ENCODE data around the gene PRIM2. TPM values are rescaled to one million over a fixed set of nuclear protein-coding genes. Genes with fewer than 3 reads are reported as not detected.
"Not testable (repeated sequence)": the region's sequence is repeated elsewhere in the genome, so short reads cannot be mapped to it uniquely, and the experiment has no call there.

PRIM2 gene
- total RNA-seq, 2 experiments from 2014 or later = 47.2 to 48.7 TPM

DNA sequence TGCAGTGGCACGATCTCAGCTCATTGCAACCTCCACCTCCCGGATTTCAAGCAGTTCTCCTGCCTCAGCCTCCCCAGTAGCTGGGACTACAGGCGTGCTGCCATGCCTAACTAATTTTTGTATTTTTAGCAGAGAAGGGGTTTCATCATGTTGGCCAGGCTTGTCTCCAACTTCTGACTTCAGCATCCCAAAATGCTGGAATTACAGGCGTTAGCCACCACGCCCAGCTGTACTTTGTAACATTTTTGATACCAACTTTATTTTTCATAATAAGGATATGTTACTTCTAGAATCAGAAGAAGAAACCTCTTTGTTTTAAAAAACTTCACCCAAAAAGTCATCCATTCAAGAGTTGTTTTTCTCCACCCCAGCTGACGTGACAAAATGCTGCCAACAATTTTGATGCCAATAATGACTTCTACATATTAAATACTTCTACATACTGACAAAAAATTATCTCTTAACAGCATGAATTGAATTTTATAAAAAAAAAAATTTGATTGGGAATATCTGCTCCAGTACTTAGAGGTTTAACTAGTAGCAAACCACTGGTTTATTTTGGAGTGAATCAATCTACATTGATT, 22.5 kb upstream of the PRIM2 start:
- no peak for DNase-seq
- peaks cover 3% of the 10 kb centered on the region for H3K9me3 Mint-ChIP-seq
- ChIA-PET POLR2A (no interaction called here), CTCF (no interaction called here)
- H3K36me3 Mint-ChIP-seq = no peaks in the 10 kb centered on the region
- H3K27me3 Mint-ChIP-seq = no peaks in the 10 kb centered on the region
- H3K4me1 Mint-ChIP-seq (ENCODE audit: low read depth) = no peaks in the 10 kb centered on the region
- intact Hi-C loops (cut with micrococcal nuclease) = no loop called here
- no peak overlapping the region for H3K4me3 Mint-ChIP-seq
- H3K27ac Mint-ChIP-seq = no peak overlapping the region

DNA sequence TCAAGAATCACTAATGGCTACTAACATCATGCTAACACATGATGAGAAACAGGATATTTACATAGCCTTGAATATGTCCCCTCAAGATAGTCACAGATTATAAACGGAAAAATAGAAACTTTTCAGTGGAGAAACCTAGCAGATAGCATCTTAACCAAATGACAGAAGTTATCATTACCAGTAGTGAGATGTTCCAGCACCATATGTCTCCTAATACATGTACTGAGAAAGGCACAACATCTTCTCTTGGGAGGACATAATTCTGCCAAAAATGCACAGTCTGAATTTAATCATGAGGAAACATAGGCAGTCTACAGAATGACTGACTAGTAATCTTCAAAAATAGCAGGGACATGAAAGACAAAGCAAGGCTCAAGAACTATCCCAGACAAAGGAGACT, 19.9 kb upstream of the PRIM2 start:
- Mint-ChIP-seq H3K9me3 (peaks cover 3% of the 10 kb centered on the region), H3K27me3 (no peaks in the 10 kb centered on the region), H3K36me3 (no peaks in the 10 kb centered on the region), H3K27ac (no peak overlapping the region), H3K4me1 (ENCODE audit: low read depth) (no peaks in the 10 kb centered on the region), H3K4me3 (no peak overlapping the region)
- intact Hi-C loops (cut with micrococcal nuclease) = no loop called here
- ChIA-PET POLR2A (no interaction called here), CTCF (no interaction called here)
- DNase-seq = no peak

DNA sequence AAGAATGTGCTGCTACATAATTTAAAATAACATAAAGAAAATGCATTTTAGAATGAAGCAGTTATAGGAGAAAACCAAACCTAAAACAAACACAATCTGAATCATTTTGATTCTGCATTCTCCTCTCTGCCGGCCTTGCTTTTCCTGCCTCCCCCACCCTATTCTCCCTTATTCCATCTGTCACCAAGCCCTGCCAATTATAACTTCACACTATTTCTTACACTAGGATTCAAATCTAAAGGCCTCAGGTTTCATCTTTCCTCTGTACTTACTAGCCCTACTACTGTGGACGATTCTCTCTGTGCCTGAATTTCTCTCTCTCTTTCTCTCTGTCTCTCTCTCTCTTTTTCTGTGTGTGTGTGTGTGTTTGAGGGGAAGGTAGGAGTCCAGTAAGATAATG, 18.7 kb upstream of the PRIM2 start:
- Mint-ChIP-seq H3K27me3 (no peaks in the 10 kb centered on the region), H3K27ac (no peak overlapping the region), H3K36me3 (no peaks in the 10 kb centered on the region), H3K4me3 (no peak overlapping the region), H3K4me1 (ENCODE audit: low read depth) (no peaks in the 10 kb centered on the region), H3K9me3 (no peaks in the 10 kb centered on the region)
- CTCF ChIA-PET = no interaction called here
- DNase-seq = no peak
- POLR2A ChIA-PET = no interaction called here
- intact Hi-C loops (cut with micrococcal nuclease) = no loop called here

DNA sequence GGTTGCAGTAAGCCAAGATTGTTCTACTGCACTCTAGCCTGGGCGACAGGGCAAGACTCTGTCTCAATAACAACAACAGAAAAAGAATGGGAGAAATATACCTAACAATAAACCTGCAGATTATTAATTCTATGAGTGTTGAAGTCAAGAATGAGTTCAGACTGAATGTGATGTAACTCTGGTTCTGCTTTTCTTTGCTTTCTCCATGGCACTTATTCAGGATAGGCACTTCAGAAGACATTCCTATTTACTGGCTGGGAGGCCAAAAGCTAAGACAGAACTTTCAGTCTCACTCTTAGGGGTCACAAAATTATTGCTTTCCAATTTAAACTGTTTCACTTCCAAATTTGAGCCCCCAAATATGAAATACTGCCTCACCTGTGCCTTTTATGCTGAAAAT, 15.7 kb upstream of the PRIM2 start:
- no peak for DNase-seq
- intact Hi-C loops (cut with micrococcal nuclease) = no loop called here
- CTCF ChIA-PET = no interaction called here
- Mint-ChIP-seq H3K27ac (no peak overlapping the region), H3K27me3 (peaks cover 8% of the 10 kb centered on the region), H3K9me3 (no peaks in the 10 kb centered on the region), H3K4me1 (ENCODE audit: low read depth) (no peaks in the 10 kb centered on the region), H3K4me3 (no peak overlapping the region), H3K36me3 (no peaks in the 10 kb centered on the region)
- POLR2A ChIA-PET = no interaction called here

DNA sequence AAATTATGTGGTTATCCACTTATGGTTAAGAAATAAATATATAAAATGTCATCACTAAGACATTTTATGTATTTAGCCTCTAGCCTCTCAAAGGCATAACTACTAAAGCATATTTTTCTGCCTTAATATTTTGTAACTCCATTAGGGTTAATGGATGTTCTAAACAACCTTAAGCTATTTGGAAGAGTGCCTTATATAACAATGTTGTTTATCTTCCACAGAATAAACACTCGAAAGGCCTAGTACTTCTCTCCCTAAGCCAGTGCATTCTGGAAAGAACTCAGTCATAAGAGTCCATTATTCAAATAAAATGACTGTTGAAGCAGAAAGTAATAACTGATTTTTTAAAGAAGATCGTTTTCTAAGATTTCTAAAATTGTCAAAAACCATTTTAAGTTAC, 15.0 kb upstream of the PRIM2 start:
- Mint-ChIP-seq H3K27ac (no peak overlapping the region), H3K36me3 (no peaks in the 10 kb centered on the region), H3K27me3 (peaks cover 10% of the 10 kb centered on the region), H3K4me1 (ENCODE audit: low read depth) (no peaks in the 10 kb centered on the region), H3K4me3 (no peak overlapping the region), H3K9me3 (no peaks in the 10 kb centered on the region)
- intact Hi-C loops (cut with micrococcal nuclease) = no loop called here
- ChIA-PET CTCF (interaction anchor here (0.5 kb wide), 1 partner anchor 21 kb away, joined by 3 read pairs; no protein-coding TSS in a partner anchor), POLR2A (no interaction called here)
- DNase-seq = no peak

DNA sequence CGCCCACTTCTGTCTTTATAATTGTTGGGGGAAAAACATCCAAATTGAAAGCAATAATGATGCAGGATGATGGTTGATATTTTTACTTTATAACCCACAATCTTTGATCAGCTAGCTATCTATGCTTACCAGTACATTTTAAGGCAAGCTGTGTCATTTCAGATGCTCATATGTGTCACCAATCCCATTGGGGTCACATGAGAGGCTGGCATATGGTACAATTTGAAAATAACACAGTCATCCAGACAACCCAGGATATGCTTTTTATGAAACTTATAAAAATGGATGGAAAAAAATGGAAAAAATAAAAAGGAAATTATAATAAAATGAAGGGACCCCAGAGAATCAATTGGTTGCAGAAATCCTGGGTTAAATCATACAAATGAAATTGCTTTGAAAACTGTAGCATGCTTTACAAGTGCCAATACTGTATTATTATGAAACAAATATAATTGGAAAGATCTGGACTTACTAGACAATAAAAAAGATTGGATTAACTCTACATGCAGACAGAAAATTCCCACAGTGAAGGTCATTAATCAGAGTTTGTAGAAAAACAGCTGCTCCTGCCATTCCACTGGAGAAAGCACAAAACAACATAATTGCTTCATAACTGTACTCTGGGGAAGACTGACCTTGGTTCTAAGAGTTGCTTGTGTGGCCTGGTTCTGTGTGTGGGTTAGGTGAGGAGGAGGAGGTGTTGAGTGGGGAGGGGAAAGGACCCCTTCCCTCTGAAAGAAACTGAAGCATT, 13.3 kb upstream of the PRIM2 start:
- no peak for DNase-seq
- intact Hi-C loops (cut with micrococcal nuclease) = no loop called here
- Mint-ChIP-seq H3K4me3 (no peak overlapping the region), H3K4me1 (ENCODE audit: low read depth) (no peaks in the 10 kb centered on the region), H3K27ac (no peak overlapping the region), H3K27me3 (peaks cover 15% of the 10 kb centered on the region), H3K36me3 (no peaks in the 10 kb centered on the region), H3K9me3 (no peaks in the 10 kb centered on the region)
- POLR2A ChIA-PET = no interaction called here
- CTCF ChIA-PET = no interaction called here

DNA sequence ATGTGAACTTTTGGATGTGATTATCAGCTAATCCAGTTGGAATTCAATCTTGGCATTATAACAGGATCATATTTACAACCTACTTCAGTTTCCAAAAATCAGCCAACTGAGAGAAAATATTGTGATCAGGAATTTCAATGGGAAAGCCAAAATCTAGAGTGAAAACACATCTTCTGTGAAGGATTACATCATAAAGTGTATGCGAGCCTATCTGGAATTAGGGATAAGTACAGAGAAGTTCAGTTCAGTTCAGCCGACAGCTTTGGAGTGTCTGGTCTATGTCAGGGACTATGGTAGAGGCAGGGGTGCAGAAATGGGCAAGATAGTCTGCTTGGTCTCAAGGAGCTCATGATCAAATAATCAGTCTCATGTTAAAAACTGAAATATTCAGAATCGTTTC, 12.3 kb upstream of the PRIM2 start:
- Mint-ChIP-seq H3K4me3 (no peak overlapping the region), H3K36me3 (no peaks in the 10 kb centered on the region), H3K4me1 (ENCODE audit: low read depth) (no peaks in the 10 kb centered on the region), H3K9me3 (no peaks in the 10 kb centered on the region), H3K27me3 (peaks cover 15% of the 10 kb centered on the region), H3K27ac (no peak overlapping the region)
- CTCF ChIA-PET = interaction anchor here (0.8 to 1.7 kb wide), 2 partner anchors 12 to 402 kb away, joined by 3 to 4 read pairs; partner anchors contain the start of gene PRIM2
- POLR2A ChIA-PET = no interaction called here
- DNase-seq = no peak
- intact Hi-C loops (cut with micrococcal nuclease) = no loop called here

DNA sequence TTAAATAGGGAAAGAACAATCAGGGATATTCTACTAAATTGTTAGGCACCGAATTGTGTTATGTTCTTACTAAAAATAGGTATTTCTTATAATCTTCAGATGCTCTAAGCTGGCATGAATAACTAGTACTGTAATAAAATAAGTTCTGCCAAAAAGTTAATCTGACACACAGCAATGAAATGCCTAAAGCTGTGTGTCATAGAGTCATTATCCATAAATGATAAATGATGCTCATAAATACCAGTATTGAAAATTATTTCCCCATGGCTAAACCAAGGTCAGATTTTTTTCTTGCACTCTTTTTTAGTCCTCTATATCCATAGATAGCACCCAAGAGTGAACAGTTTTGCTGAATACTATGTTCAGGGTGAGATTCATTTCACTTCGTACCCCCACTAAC, 11.7 kb upstream of the PRIM2 start:
- H3K27ac Mint-ChIP-seq = no peak overlapping the region
- CTCF ChIA-PET = interaction anchor here (1.7 kb wide), 1 partner anchor 403 kb away, joined by 4 read pairs; no protein-coding TSS in a partner anchor

DNA sequence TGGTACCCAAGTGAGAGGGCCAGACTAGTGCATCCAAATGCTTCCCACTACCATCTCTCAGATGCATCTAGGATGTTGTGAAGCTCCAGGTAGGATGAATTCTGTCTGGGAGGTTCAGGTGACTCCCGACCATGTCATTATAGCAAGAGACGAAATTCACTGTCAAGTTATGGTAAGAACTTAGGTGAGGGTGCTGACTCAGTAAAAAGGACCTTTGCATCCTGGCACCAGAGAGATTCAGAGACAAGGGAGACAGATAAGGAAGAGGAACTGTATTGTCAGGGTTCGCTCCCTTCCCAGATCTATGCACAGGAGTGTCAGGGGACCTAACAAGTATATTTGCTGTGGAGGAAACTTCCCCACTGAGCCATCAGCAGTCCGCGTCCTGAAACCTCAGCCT, 11.2 kb upstream of the PRIM2 start:
- no peaks in the 10 kb centered on the region for H3K9me3 Mint-ChIP-seq
- peaks cover 15% of the 10 kb centered on the region for H3K27me3 Mint-ChIP-seq
- no peak overlapping the region for H3K4me3 Mint-ChIP-seq
- H3K36me3 Mint-ChIP-seq = no peaks in the 10 kb centered on the region
- intact Hi-C loops (cut with micrococcal nuclease) = no loop called here
- no peaks in the 10 kb centered on the region for H3K4me1 Mint-ChIP-seq (ENCODE audit: low read depth)
- no peak for DNase-seq
- ChIA-PET POLR2A (no interaction called here), CTCF (interaction anchor here (1.7 kb wide), 1 partner anchor 403 kb away, joined by 4 read pairs; no protein-coding TSS in a partner anchor)
- no peak overlapping the region for H3K27ac Mint-ChIP-seq

More for the DNA sequence above, 11.7 kb upstream of the PRIM2 start:
- H3K9me3 Mint-ChIP-seq = no peaks in the 10 kb centered on the region
- no peaks in the 10 kb centered on the region for H3K36me3 Mint-ChIP-seq
- POLR2A ChIA-PET = no interaction called here
- H3K4me3 Mint-ChIP-seq = no peak overlapping the region
- peaks cover 15% of the 10 kb centered on the region for H3K27me3 Mint-ChIP-seq
- H3K4me1 Mint-ChIP-seq (ENCODE audit: low read depth) = no peaks in the 10 kb centered on the region
- no peak for DNase-seq
- intact Hi-C loops (cut with micrococcal nuclease) = no loop called here

DNA sequence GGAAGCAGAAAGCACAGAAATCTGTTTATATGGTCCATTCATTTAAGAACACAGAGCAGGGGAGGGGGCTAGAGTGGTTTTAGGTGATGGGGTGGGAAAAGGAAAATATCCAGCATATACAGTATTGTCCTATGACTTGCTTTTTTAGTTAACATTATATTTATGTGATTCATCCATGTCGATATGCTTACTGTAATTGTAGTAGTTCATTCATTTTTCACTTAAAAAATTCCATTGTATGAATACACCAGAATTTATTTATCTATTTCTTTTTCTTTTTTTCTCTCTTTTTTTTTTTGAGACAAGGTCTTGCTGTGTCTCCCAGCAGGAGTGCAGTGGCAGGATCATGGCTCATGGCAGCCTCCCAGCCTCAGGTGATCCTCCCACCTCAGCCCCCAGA, 9.6 kb upstream of the PRIM2 start:
- DNase-seq = no peak
- intact Hi-C loops (cut with micrococcal nuclease) = no loop called here
- H3K27me3 Mint-ChIP-seq = peaks cover 16% of the 10 kb centered on the region
- no peaks in the 10 kb centered on the region for H3K36me3 Mint-ChIP-seq
- POLR2A ChIA-PET = no interaction called here
- H3K4me3 Mint-ChIP-seq = no peak overlapping the region
- no peaks in the 10 kb centered on the region for H3K9me3 Mint-ChIP-seq
- no peaks in the 10 kb centered on the region for H3K4me1 Mint-ChIP-seq (ENCODE audit: low read depth)
- CTCF ChIA-PET = no interaction called here
- H3K27ac Mint-ChIP-seq = no peak overlapping the region

DNA sequence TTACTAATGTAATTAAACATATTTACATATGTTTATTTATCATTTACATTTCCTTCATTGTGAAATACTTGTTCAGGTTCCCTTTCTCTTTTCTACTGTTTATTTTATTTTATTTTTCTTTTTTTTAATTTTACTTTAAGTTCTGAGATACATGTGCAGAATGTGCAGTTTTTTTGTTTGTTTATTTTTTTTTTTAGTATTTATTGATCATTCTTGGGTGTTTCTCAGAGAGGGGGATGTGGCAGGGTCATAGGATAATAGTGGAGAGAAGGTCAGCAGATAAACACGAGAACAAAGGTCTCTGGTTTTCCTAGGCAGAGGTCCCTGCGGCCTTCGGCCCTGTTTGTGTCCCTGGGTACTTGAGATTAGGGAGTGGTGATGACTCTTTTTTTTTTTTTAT, 8.7 kb upstream of the PRIM2 start:
- H3K27ac Mint-ChIP-seq; H3K36me3 Mint-ChIP-seq; H3K4me1 Mint-ChIP-seq (ENCODE audit: low read depth); CTCF ChIA-PET; H3K9me3 Mint-ChIP-seq; POLR2A ChIA-PET; DNase-seq; H3K4me3 Mint-ChIP-seq; intact Hi-C loops (cut with micrococcal nuclease): not testable (repeated sequence)
- H3K27me3 Mint-ChIP-seq = peaks cover 18% of the 10 kb centered on the region

DNA sequence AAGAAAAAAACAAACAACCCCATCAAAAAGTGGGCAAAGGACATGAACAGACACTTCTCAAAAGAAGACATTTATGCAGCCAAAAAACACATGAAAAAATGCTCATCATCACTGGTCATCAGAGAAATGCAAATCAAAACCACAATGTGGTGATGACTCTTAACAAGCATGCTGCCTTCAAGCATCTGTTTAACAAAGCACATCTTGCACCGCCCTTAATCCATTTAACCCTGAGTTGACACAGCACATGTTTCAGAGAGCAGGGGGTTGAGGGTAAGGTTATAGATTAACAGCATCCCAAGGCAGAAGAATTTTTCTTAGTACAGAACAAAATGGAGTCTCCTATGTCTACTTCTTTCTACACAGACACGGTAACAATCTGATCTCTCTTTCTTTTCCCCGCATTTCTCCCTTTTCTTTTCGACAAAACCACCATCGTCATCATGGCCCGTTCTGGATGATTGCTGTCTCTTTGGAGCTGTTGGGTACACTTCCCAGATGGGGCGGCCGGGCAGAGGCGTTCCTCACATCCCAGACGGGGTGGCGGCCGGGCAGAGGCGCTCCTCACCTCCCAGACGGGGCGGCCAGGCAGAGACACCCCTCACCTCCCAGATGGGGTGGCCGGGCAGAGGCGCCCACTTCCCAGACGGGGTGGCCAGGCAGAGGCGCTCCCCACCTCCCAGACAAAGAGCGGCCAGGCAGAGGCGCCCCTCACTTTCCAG, 7.2 kb upstream of the PRIM2 start:
- intact Hi-C loops (cut with micrococcal nuclease) = loop anchor here (10.0 kb wide), 1 partner anchor 675 kb away; no protein-coding TSS in a partner anchor
- CTCF ChIA-PET; H3K4me1 Mint-ChIP-seq (ENCODE audit: low read depth): not testable (repeated sequence)

DNA sequence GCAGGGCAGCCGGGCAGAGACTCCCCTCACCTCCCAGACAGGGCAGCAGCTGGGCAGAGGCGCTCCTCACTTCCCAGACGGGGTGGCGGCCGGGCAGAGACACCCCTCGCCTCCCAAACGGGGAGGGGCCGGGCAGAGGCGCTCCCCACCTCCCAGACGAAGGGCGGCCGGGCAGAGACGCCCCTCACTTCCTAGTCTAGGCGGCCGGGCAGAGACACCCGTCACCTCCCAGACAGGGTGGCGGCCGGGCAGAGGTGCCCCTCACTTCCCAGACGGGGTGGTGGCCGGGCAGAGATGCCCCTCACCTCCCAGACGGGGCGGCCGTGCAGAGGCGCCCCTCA, 6.6 kb upstream of the PRIM2 start:
- no peak for DNase-seq
- no peak overlapping the region for H3K4me3 Mint-ChIP-seq
- intact Hi-C loops (cut with micrococcal nuclease) = loop anchor here (10.0 kb wide), 1 partner anchor 676 kb away; no protein-coding TSS in a partner anchor
- CTCF ChIA-PET = no interaction called here
- POLR2A ChIA-PET = no interaction called here
- H3K4me1 Mint-ChIP-seq (ENCODE audit: low read depth) = no peaks in the 10 kb centered on the region
- H3K27me3 Mint-ChIP-seq = peaks cover 14% of the 10 kb centered on the region
- no peaks in the 10 kb centered on the region for H3K9me3 Mint-ChIP-seq
- no peak overlapping the region for H3K27ac Mint-ChIP-seq
- H3K36me3 Mint-ChIP-seq = no peaks in the 10 kb centered on the region

More for the DNA sequence above, 7.2 kb upstream of the PRIM2 start:
- H3K36me3 Mint-ChIP-seq, H3K9me3 Mint-ChIP-seq, H3K4me3 Mint-ChIP-seq, DNase-seq, POLR2A ChIA-PET, H3K27ac Mint-ChIP-seq: not testable (repeated sequence)
- H3K27me3 Mint-ChIP-seq = peaks cover 15% of the 10 kb centered on the region

Measured in activated CD4-positive, alpha-beta memory T cell treated with anti-CD3 and anti-CD28 coated beads for 36 hours (primary cell).